Endothelial cell of umbilical vein (primary cell): ENCODE data around the gene SIX1. TPM values are rescaled to one million over a fixed set of nuclear protein-coding genes. Genes with fewer than 3 reads are reported as not detected.

Source experiments
- BruUV-seq: library from RNA; stranded (reverse); fragments of 400-500 nt; replicated peaks from 2 replicates; lab custom pipeline; 2021; lab: Mats Ljungman, UMichigan
- CTCF ChIA-PET: fragments of 300-600, 350-600 bp; sonication (Branson Sonifier 250); formaldehyde crosslinking; loops from one replicate; lab custom pipeline; 2021; ENCODE audit warnings: antibody characterized with exemption, inconsistent platforms; lab: Charles Lee
- POLR2A ChIA-PET: fragments of 300-600, 350-600 bp; sonication (Branson Sonifier 250); formaldehyde crosslinking; loops from one replicate; lab custom pipeline; 2021; ENCODE audit warnings: antibody characterized with exemption, inconsistent platforms; lab: Charles Lee
- DNase-seq: peaks from one replicate; pipeline ENCODE4 v3.0.0-alpha.2; 2011; ENCODE audit warnings: low read depth, low spot score
- FAIRE-seq: peaks from 2 replicates; lab custom pipeline; 2011; peaks lifted over from hg19 to GRCh38; lab: Jason Lieb, UNC
- H2AFZ ChIP-seq: 2 replicates; pipeline ENCODE4 v1.6.0; 2012; ENCODE audit warnings: low read depth, low read length, control low read depth, inconsistent platforms
- H3K27ac ChIP-seq: 2 replicates; pipeline ENCODE4 v1.5.1; 2011; ENCODE audit warnings: low read depth, mild to moderate bottlenecking, control low read depth, low read length, moderate library complexity; ENCODE audit not compliant: insufficient read depth
- H3K27me3 ChIP-seq, 2 experiments: 2 replicates each; pipeline versions ENCODE4 v1.6.0 to v1.6.1; 2011; ENCODE audit warnings: low read length in 2 of 2, mixed read lengths in 1 of 2; ENCODE audit not compliant: control insufficient read depth in 2 of 2, insufficient read depth in 2 of 2
- H3K36me3 ChIP-seq, 2 experiments: 2 replicates in 1 of 2; 3 replicates in 1 of 2; pipeline ENCODE4 v1.5.1; 2011; ENCODE audit warnings: low read length in 2 of 2, mild to moderate bottlenecking in 1 of 2, moderate library complexity in 1 of 2; ENCODE audit not compliant: control insufficient read depth in 2 of 2, insufficient read depth in 2 of 2; ENCODE audit errors: extremely low read depth in 1 of 2
- H3K4me1 ChIP-seq: 3 replicates; pipeline ENCODE4 v1.5.1; 2011; ENCODE audit warnings: mild to moderate bottlenecking, low read length; ENCODE audit not compliant: control insufficient read depth, insufficient read depth; ENCODE audit errors: extremely low read depth
- H3K4me2 ChIP-seq: 2 replicates; pipeline ENCODE4 v1.6.1; 2011; ENCODE audit warnings: low read length, control low read depth, mixed read lengths; ENCODE audit not compliant: insufficient read depth
- H3K4me3 ChIP-seq, 3 experiments: fragments of 200-600 bp in 1 of 3; sonication (generic), shearing (Covaris generic) in 1 of 3; replicated peaks in 1 of 3; 2 replicates each; pipeline ENCODE4 v1.5.1; 2011 to 2016; ENCODE audit warnings: control low read depth in 3 of 3, low read length in 3 of 3, mild to moderate bottlenecking in 2 of 3, inconsistent platforms in 1 of 3, low read depth in 1 of 3, moderate library complexity in 1 of 3; ENCODE audit not compliant: insufficient read depth in 1 of 3
- H3K79me2 ChIP-seq: 2 replicates; pipeline ENCODE4 v1.6.0; 2012; ENCODE audit warnings: low read length, inconsistent platforms; ENCODE audit not compliant: control insufficient read depth, insufficient read depth
- H3K9ac ChIP-seq: replicated peaks from 2 replicates; pipeline ENCODE3; 2011; ENCODE audit warnings: low read length, control low read depth; ENCODE audit not compliant: insufficient read depth; ENCODE audit errors: extremely low read depth
- H3K9me1 ChIP-seq: replicated peaks from 3 replicates; pipeline ENCODE4 v1.6.0; 2011; ENCODE audit warnings: mild to moderate bottlenecking, low read length; ENCODE audit not compliant: control insufficient read depth, insufficient read depth; ENCODE audit errors: extremely low read depth
- H3K9me3 ChIP-seq: replicated peaks from 2 replicates; pipeline ENCODE4 v1.5.1; 2012; ENCODE audit warnings: low read length, inconsistent platforms; ENCODE audit not compliant: control insufficient read depth, insufficient read depth
- H4K20me1 ChIP-seq: replicated peaks from 2 replicates; pipeline ENCODE3; 2011; ENCODE audit warnings: mild to moderate bottlenecking, low read length; ENCODE audit not compliant: control insufficient read depth, insufficient read depth; ENCODE audit errors: extremely low read depth
- CTCF ChIP-seq, 2 donors: IDR thresholded peaks; 1 replicate in 1 of 2; 2 replicates in 1 of 2; pipeline ENCODE4 v1.5.1; 2011; ENCODE audit warnings: low read length in 2 of 2, mild to moderate bottlenecking in 2 of 2, moderate library complexity in 2 of 2, control low read depth in 1 of 2, inconsistent platforms in 1 of 2, low read depth in 1 of 2; ENCODE audit not compliant: insufficient read depth in 1 of 2; ENCODE audit errors: extremely low read depth in 1 of 2
- EZH2 ChIP-seq: IDR thresholded peaks from 2 replicates; pipeline ENCODE4 v1.6.1; 2012; ENCODE audit warnings: borderline replicate concordance, low read depth, mild to moderate bottlenecking, moderate library complexity, low read length, inconsistent platforms; ENCODE audit not compliant: severe bottlenecking
- FOS ChIP-seq: IDR thresholded peaks from 2 replicates; pipeline ENCODE4 v1.6.1; 2011; ENCODE audit warnings: mild to moderate bottlenecking, low read length, moderate library complexity, borderline replicate concordance; ENCODE audit not compliant: insufficient read depth
- GATA2 ChIP-seq: IDR thresholded peaks from 2 replicates; pipeline ENCODE4 v1.7.0; 2011; ENCODE audit warnings: low read depth, mild to moderate bottlenecking, moderate library complexity, mixed read lengths, low read length; ENCODE audit not compliant: insufficient read length, insufficient read depth
- JUN ChIP-seq: IDR thresholded peaks from 2 replicates; pipeline ENCODE4 v1.6.1; 2011; ENCODE audit warnings: borderline replicate concordance, low read depth; ENCODE audit not compliant: insufficient read length, insufficient read depth
- MYC ChIP-seq: IDR thresholded peaks from one replicate; pipeline ENCODE4 v1.6.1; 2011; ENCODE audit warnings: mild to moderate bottlenecking, low read depth, low read length
- POLR2A ChIP-seq: IDR thresholded peaks from 2 replicates; pipeline ENCODE4 v1.6.1; 2012; ENCODE audit warnings: low read depth, mild to moderate bottlenecking, control low read depth, low read length
- POLR2AphosphoS5 ChIP-seq: IDR thresholded peaks from 2 replicates; pipeline ENCODE4 v1.6.1; 2012; ENCODE audit warnings: low read depth, mild to moderate bottlenecking, control low read depth, low read length, moderate library complexity; ENCODE audit not compliant: insufficient read depth
- dilution Hi-C: fragments of 300-500 bp; cut with MboI; formaldehyde crosslinking; loops from one replicate; pipeline ENCODE4 v1.15.0; 2019; ENCODE audit warnings: low sequenced_read_pairs; ENCODE audit not compliant: extremely low pct_ligation_motif_present
- intact Hi-C: fragments of 100-400 bp; cut with micrococcal nuclease; formaldehyde crosslinking; loops from one replicate; pipeline ENCODE4 v1.10.0; 2022
- polyA plus RNA-seq, 4 experiments: library from polyadenylated mRNA; depleted of rRNA in 3 of 4; stranded (reverse) in 3 of 4; unstranded in 1 of 4; fragments of >200 nt; gene quantifications; 2 replicates each; pipeline versions ENCODE4 v1.2.1 to v1.2.3, GENCODE V29; 2011 to 2012; ENCODE audit warnings: missing spikeins in 1 of 4
- total RNA-seq: library from RNA; stranded (reverse); gene quantifications from 2 replicates; pipeline ENCODE4 v1.2.3, GENCODE V29; 2021
- TF ChIP-seq, protein P1 (sequence below): IDR thresholded peaks from 2 replicates; pipeline ENCODE4 v1.6.1; 2011; ENCODE audit not compliant: insufficient read depth, insufficient read length

Gene SIX1
- total and polyA plus RNA-seq, 2 donors (not counting 3 experiments of a cell fraction or from before 2014, with no cell fraction given): 0.40 to 0.55 TPM

DNA sequence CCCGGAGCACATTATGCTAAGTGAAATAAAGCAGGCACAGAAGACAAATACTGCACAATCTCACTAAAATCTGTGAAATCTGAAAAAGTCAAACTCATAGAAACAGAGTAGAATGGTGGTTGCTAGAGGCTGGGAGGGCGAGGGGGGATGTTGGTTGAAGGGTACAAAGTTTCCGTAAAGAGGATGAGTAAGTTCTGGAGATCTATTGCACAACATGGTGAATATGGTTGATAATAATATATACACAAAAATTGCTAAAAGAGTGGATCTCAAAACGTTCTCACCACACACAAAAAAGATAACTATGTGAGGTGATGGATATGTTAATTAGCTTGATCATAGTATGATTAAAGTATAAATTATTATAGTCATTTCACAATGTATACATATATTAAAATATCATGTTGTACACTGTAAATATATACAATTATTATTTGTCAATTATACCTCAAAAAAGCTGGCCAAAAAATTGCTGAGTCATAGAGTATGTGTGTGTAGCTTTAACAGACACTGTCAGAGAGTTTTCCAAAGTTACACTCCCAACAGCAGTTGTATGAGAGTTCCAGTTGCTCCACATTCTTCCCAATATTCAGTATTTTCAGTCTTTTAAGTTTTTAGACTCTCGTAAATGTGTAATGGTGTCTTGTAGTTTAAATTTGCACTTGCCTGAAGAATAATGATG lies 19.3 kb upstream of the SIX1 start:
- FAIRE-seq (no peak), DNase-seq (no peak)
- no peak overlapping the region for H3K27ac ChIP-seq
- no peaks in the 10 kb centered on the region for H4K20me1 ChIP-seq
- no peak overlapping the region for H2AFZ ChIP-seq
- no peaks in the 10 kb centered on the region for H3K36me3 ChIP-seq
- TF ChIP-seq, protein P1, sequence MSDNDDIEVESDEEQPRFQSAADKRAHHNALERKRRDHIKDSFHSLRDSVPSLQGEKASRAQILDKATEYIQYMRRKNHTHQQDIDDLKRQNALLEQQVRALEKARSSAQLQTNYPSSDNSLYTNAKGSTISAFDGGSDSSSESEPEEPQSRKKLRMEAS: no peak
- TF ChIP-seq EZH2: no peak
- no peak for TF ChIP-seq FOS
- TF ChIP-seq GATA2: no peak
- TF ChIP-seq JUN: no peak
- no peak for TF ChIP-seq MYC
- TF ChIP-seq POLR2AphosphoS5: no peak
- TF ChIP-seq CTCF (IDR thresholded peaks at IDR 0.05; ENCODE audit: extremely low read depth in 1 of 2, insufficient read depth in 1 of 2, low read depth in 1 of 2, low read length in 2 of 2): no peak
- TF ChIP-seq POLR2A: no peak
- intact Hi-C loops (no loop called here), dilution Hi-C loops (no loop called here)
- BruUV-seq: no TSS peak
- no peak overlapping the region for H3K4me3 ChIP-seq
- no peak overlapping the region for H3K4me2 ChIP-seq
- no peaks in the 10 kb centered on the region for H3K27me3 ChIP-seq
- ChIA-PET POLR2A (no interaction called here), CTCF (interaction anchor here (1.1 kb wide), 1 partner anchor 10 kb away, joined by 3 read pairs; no protein-coding TSS in a partner anchor)
- no peaks in the 10 kb centered on the region for H3K4me1 ChIP-seq
- no peaks in the 10 kb centered on the region for H3K9me3 ChIP-seq
- no peaks in the 10 kb centered on the region for H3K9me1 ChIP-seq
- H3K79me2 ChIP-seq: no peaks in the 10 kb centered on the region
- H3K9ac ChIP-seq: no peak overlapping the region
